GM20000 (cell line): Measurements from ENCODE around the gene NUBP1.

Experiments used
- DNase-seq: peaks from one replicate; pipeline ENCODE4 v3.0.0; 2012; ENCODE audit warnings: low spot score
- TF ChIP-seq, protein P1 (sequence below): IDR thresholded peaks from 2 replicates; pipeline ENCODE4 v1.5.1; 2012; ENCODE audit warnings: mild to moderate bottlenecking, control low read depth; ENCODE audit errors: extremely low read depth, missing control alignments

NUBP1 gene

DNA sequence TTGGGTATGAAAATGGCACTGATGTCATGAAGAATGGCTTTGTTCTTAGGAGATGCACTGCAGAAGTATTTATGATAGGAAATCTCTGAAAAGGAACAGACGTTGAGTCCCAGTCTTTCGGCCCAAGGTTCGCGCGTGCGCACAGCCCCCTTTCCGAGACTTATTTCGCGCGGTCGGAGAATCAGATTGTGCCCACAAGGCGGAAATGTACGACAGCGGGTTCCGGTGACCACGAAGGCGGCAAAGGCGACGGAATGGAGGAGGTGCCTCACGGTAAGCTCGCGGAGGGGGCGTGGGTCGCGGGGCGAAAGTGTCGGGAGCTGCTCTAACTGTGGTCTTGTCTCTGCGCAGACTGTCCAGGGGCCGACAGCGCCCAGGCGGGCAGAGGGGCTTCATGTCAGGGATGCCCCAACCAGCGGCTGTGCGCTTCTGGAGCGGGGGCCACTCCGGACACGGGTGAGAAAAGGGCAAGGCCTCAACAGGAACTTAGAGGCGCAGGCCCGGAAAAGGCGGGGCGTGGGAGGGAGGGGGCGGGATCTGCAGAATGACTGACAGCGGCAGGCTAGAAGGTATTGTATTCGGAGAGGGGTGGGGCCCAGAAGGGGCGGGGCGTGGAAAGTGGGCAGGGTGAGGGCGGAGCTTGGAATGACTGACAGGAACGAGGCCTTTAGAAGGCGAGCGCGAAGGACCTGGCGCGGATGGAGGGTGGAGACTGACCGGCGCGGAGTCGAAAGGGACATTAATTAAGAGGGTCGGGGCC, at the start of gene NUBP1:
Gene NUBP1, plus strand, starts transcription at position 233 of the 760 bp plus-strand sequence. Its CDS starts 22 bp downstream, at position 255.
- TF ChIP-seq, protein P1, sequence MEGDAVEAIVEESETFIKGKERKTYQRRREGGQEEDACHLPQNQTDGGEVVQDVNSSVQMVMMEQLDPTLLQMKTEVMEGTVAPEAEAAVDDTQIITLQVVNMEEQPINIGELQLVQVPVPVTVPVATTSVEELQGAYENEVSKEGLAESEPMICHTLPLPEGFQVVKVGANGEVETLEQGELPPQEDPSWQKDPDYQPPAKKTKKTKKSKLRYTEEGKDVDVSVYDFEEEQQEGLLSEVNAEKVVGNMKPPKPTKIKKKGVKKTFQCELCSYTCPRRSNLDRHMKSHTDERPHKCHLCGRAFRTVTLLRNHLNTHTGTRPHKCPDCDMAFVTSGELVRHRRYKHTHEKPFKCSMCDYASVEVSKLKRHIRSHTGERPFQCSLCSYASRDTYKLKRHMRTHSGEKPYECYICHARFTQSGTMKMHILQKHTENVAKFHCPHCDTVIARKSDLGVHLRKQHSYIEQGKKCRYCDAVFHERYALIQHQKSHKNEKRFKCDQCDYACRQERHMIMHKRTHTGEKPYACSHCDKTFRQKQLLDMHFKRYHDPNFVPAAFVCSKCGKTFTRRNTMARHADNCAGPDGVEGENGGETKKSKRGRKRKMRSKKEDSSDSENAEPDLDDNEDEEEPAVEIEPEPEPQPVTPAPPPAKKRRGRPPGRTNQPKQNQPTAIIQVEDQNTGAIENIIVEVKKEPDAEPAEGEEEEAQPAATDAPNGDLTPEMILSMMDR, result no peak

DNA sequence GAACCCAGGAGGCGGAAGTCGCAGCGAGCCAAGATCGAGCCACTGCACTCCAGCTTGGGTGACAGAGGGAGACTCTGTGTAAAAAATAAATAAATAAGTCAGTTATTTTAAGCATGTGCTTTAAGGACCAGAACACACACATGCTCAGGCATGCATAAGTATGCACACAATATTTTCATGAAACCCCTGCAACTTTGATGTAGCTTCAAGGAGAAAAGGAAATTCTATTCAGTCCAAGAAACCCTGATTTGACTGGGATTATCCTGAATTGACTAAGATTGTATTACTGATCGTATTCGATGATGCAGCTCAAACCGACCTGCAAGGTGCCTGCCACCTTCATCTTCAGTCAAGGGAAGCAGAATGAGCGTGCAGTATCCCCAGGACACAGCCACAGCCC, 49.8 kb upstream of the NUBP1 start:
- DNase-seq, result no peak
- TF ChIP-seq, protein P1, result no peak

More for the DNA sequence above, at the start of gene NUBP1:
- peak; percentile 93 for DNase-seq

DNA sequence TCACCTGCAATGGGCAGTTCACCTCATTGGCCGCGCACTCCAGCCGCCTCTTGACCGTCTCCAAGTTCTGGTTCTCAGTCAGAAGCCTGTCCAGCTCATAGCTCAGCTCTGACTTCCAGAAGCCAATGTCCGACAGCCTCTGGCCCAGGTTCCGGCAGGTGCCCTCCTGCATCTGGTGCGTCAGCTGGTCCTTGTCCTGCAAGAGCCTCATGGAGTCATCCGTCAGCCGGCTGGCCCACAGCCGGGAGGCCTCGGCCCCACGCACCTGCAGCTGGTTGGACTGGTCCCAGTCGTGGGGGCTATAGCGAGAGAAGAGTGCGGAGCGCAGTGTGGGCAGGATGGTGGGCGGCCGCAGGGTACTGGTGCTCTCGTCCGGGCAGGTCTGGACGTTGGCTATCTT, 49.3 kb upstream of the NUBP1 start:
- no peak for DNase-seq
- TF ChIP-seq, protein P1, result no peak

DNA sequence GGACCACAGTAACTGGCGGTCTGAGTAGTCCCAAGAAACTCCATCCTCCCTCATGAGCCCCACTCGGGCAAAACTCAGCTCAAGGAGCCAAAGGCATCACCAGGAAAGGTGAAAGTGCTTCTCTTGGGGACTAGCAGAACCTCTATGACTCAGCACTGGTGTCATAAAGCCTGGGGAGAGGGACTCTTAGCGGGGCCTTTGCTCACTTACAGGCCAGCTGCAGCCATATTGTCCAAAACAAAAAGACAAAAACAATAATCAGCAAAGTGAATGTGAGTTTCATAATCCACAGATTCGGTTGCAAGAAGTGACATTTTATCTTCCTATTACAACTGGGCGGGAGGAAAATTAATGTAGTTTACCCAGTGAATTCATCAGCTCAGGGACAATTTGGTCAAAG, 48.8 kb upstream of the NUBP1 start, which contains the start of gene TEKT5:
Gene TEKT5, minus strand, starts transcription at position 101 of the 400 bp plus-strand sequence. Its CDS starts 57 bp downstream, at position 44.
- no peak for DNase-seq
- TF ChIP-seq, protein P1, result no peak

DNA sequence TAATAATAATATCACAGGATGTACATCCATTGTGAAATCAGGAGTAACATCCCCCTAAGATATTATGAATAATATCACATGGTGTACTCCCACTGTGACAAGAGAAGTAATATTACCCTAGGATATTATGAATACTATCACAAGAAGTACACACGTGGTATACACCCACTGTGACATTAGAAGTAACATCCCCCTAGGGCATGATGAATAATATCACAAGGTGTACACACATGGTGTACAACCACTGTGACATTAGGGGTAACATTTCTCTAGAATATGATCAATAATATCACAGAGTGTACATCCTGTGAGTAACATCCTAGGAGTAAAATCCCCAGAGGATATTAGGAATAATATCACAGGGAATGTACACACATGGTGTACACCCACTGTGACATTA, 43.9 kb upstream of the NUBP1 start:
- TF ChIP-seq, protein P1, result no peak
- DNase-seq, result no peak

DNA sequence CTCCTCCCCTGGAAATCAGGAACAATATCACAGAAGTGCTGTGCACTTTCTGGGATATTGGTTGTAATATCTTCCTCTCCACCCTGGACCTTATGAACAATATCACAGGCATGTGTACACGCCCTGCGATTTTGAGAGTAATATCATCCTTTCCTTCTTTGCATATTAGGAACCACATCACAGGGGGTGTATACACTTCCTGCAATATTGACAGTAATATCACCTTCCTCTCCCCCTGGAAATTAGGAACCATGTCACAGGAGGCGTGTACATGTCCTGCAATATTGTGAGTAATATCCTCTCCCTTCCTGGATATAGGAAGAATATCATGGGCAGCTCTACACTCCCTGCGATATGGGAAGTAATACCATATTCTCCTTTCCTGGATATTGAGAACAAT, 34.7 kb upstream of the NUBP1 start:
- TF ChIP-seq, protein P1, result no peak
- DNase-seq, result no peak

DNA sequence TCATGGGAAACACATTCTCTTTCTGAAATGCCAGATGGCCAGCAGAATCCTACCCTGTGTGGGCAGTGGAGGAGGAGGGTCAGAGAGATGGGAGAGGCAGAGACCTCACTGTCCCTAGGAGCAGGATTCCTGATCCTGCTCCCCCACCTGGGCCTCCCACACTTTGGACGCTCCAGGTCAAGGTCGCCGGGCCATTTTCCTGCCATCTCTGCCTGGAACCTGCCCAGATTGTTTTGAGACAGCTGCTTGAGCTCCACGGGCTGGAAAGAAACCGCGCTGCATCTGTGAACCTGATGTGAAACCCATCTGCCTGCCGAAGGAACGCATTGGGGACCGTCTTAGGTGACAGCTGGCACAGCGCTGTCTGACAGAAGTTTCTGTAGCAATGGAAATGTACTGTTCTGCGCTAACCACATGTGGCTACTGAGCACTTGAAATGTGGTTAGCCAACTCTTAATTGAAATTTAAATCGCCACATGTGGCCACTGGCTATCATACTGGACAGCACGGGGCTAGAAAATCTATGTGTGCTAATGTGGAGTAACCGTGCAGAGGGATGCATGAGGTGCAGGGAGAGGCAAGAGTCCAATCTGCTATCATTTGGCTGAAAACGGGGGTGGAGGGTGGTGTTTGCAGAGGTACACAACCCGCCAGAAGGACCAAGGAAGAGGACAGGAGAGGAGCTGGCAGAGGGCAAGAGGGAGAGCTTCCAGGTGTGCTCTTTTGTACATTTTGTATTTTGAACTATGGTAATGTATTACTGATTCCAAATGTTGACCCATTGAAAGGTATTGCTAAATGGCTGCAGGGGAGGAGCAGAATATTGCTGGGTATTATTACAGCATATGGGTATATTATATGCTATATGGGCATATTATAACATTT, 15.4 kb upstream of the NUBP1 start:
- DNase-seq, result no peak

More for the DNA sequence above, 15.4 kb upstream of the NUBP1 start:
- TF ChIP-seq, protein P1, result no peak
